HepG2 (cell line): ENCODE measurements around the gene SLC5A6. TPM values are rescaled to one million over a fixed set of nuclear protein-coding genes. Genes with fewer than 3 reads are reported as not detected.

ENCODE experiments used
- AFF4 ChIP-seq: sonication (generic); formaldehyde crosslinking; IDR thresholded peaks from 2 replicates; pipeline ENCODE4 v1.4.0; 2020; ENCODE audit warnings: missing genetic modification reagents
- ATF6 ChIP-seq: sonication (generic); formaldehyde crosslinking; conservative IDR thresholded peaks from 2 replicates; pipeline ENCODE4 v1.4.0; 2020; ENCODE audit warnings: missing genetic modification reagents
- GPBP1L1 ChIP-seq: sonication (generic); formaldehyde crosslinking; IDR thresholded peaks from 2 replicates; pipeline ENCODE4 v1.5.0; 2020; ENCODE audit warnings: mild to moderate bottlenecking, missing genetic modification reagents
- IKZF1 ChIP-seq: fragments of 450-650 bp; IDR thresholded peaks from 2 replicates; pipeline ENCODE4 v1.7.1; 2016
- KDM5A ChIP-seq: fragments of 200-600 bp; sonication (generic); IDR thresholded peaks from 2 replicates; pipeline ENCODE4 v1.7.0; 2018; ENCODE audit warnings: antibody characterized with exemption, mild to moderate bottlenecking, low read length, borderline replicate concordance
- PAXIP1 ChIP-seq: sonication (generic); formaldehyde crosslinking; conservative IDR thresholded peaks from 2 replicates; pipeline ENCODE4 v1.4.0; 2020; ENCODE audit warnings: mild to moderate bottlenecking, missing genetic modification reagents, moderate library complexity
- PTBP1 ChIP-seq: fragments of 200-400 bp; formaldehyde crosslinking; IDR thresholded peaks from 2 replicates; pipeline ENCODE4 v1.6.1; 2018; ENCODE audit warnings: low read length, low read depth; ENCODE audit not compliant: poor library complexity, severe bottlenecking
- RARG ChIP-seq: sonication (generic); formaldehyde crosslinking; IDR thresholded peaks from 2 replicates; pipeline ENCODE4 v1.4.0; 2020; ENCODE audit warnings: low read depth, mild to moderate bottlenecking, missing genetic modification reagents
- RBM39 ChIP-seq: fragments of 200-400 bp; formaldehyde crosslinking; IDR thresholded peaks from one replicate; pipeline ENCODE4 v1.6.1; 2018; ENCODE audit warnings: antibody characterized with exemption, mild to moderate bottlenecking, low read depth, low read length; ENCODE audit not compliant: poor library complexity, severe bottlenecking
- RXRB ChIP-seq: IDR thresholded peaks from 2 replicates; pipeline ENCODE4 v1.6.1; 2016; ENCODE audit warnings: borderline replicate concordance, missing genetic modification reagents, missing compliant biosample characterization
- ZKSCAN8 ChIP-seq: IDR thresholded peaks from 2 replicates; pipeline ENCODE4 v1.6.1; 2016; ENCODE audit warnings: borderline replicate concordance, missing genetic modification reagents, missing compliant biosample characterization
- ZNF235 ChIP-seq: sonication (generic); formaldehyde crosslinking; IDR thresholded peaks from 2 replicates; pipeline ENCODE4 v1.8.1; 2023; ENCODE audit warnings: mild to moderate bottlenecking, missing genetic modification reagents, borderline replicate concordance
- ZNF501 ChIP-seq: sonication (generic); formaldehyde crosslinking; IDR thresholded peaks from 2 replicates; pipeline ENCODE4 v1.5.1; 2020; ENCODE audit warnings: mild to moderate bottlenecking, moderate library complexity, missing genetic modification reagents
- ZNF770 ChIP-seq: sonication (generic); formaldehyde crosslinking; IDR thresholded peaks from 2 replicates; pipeline ENCODE4 v1.5.0; 2020; ENCODE audit warnings: mild to moderate bottlenecking, missing genetic modification reagents
- polyA plus RNA-seq, 8 experiments: library from polyadenylated mRNA; depleted of rRNA in 3 of 8; stranded (reverse) in 7 of 8; unstranded in 1 of 8; fragments of >200 nt; fragmentation: Illumina TruSeq in 4 of 8; extraction: Trizol in 4 of 8; gene quantifications; 2 replicates each; pipeline versions ENCODE4 v1.2.1 to v1.2.3, GENCODE V29; 2011 to 2016; ENCODE audit warnings: low read depth in 4 of 8, missing spikeins in 1 of 8, mixed read lengths in 1 of 8; ENCODE audit not compliant: insufficient read depth in 1 of 8
- total RNA-seq, 5 experiments: library from RNA; depleted of rRNA; stranded (reverse); fragments of >200 nt; fragmentation: Illumina TruSeq; extraction: Trizol; gene quantifications; 2 replicates each; pipeline ENCODE4 v1.2.3, GENCODE V29; 2016; ENCODE audit warnings: low read depth in 1 of 5

Gene SLC5A6
- total and polyA plus RNA-seq, 2 of the 13 experiments (the other 11 are each of a cell fraction or from before 2014, with no cell fraction given) = 135 to 417 TPM

GRCh38 chr2:27162151-27163121, 49.6 kb downstream of the SLC5A6 start (continued):
- TF ChIP-seq ZNF235 (CRISPR knock-in tag) (no peak), AFF4 (no peak), IKZF1 (no peak), KDM5A (no peak), ZNF501 (CRISPR knock-in tag) (peak; percentile 51; the same call in 1 of the 2 replicates), ZKSCAN8 (CRISPR knock-in tag) (no peak), PAXIP1 (CRISPR knock-in tag) (0 out of 2 replicates have a peak, but pooled peaks have one; percentile 16), GPBP1L1 (CRISPR knock-in tag) (no peak), ZNF770 (no peak), RARG (CRISPR knock-in tag) (no peak), PTBP1 (no peak), RBM39 (no peak), ATF6 (CRISPR knock-in tag) (no peak), RXRB (CRISPR knock-in tag) (0 out of 2 replicates have a peak, but pooled peaks have one; percentile 27)
